Suprapubic skin (tissue), 3 donors: ENCODE data around the gene PPP6R2.

Source experiments
- CTCF ChIP-seq, 2 donors: fragments of 200-600 bp in 1 of 2; fragments of 450-650 bp in 1 of 2; sonication (generic) in 1 of 2; IDR thresholded peaks; one replicate each; pipeline ENCODE4 v1.5.1; 2016 to 2019; ENCODE audit warnings: antibody characterized with exemption in 2 of 2, mild to moderate bottlenecking in 1 of 2, moderate library complexity in 1 of 2
- POLR2AphosphoS5 ChIP-seq, 3 donors: sonication (generic); formaldehyde crosslinking; IDR thresholded peaks; one replicate each; pipeline ENCODE4 v1.6.1; 2017; ENCODE audit warnings: antibody characterized with exemption in 3 of 3

DNA sequence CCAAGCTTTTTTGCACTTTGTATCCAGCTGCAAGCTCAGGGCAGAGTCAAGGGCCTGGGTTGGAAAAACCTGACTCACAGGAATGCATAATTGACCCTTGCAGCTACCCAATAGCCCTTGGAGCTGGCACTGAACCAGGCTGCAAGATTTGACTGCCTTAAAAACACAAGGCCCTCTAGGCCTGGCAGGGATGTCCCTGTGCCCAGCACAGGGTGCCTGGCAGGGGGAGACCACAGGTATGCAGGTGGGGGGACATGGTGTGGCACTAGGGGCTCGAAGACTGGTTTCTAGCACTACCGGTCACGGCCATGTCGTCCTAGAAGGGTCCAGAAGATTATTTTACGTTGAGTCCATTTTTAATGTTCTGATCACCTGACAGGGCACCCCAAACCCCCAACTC is 101.5 kb downstream of the PPP6R2 start:
- TF ChIP-seq CTCF (IDR thresholded peaks at IDR 0.05), result no peak
- TF ChIP-seq POLR2AphosphoS5 (IDR thresholded peaks at IDR 0.05), result no peak
